ENCODE results near the gene ZNF692.
"Not testable (repeated sequence)": the region's sequence is repeated elsewhere in the genome, so short reads cannot be mapped to it uniquely, and the experiment has no call there.

Gene ZNF692

GRCh38 chr1:248805876-248806275, 53.0 kb downstream of the ZNF692 start:
- no peak for DNase-seq

GRCh38 chr1:248804771-248805681, 53.9 kb downstream of the ZNF692 start:
- no peak for DNase-seq

- not testable (repeated sequence) for DNase-seq
Measured at GRCh38 chr1:248803501-248803900, 55.4 kb downstream of the ZNF692 start.

- DNase-seq, result no peak
Measured at GRCh38 chr1:248802454-248802853, 56.4 kb downstream of the ZNF692 start.

GRCh38 chr1:248800459-248800858, 58.4 kb downstream of the ZNF692 start:
- no peak for DNase-seq
